Measurements from ENCODE around the gene C5AR2.

The C5AR2 gene

DNA sequence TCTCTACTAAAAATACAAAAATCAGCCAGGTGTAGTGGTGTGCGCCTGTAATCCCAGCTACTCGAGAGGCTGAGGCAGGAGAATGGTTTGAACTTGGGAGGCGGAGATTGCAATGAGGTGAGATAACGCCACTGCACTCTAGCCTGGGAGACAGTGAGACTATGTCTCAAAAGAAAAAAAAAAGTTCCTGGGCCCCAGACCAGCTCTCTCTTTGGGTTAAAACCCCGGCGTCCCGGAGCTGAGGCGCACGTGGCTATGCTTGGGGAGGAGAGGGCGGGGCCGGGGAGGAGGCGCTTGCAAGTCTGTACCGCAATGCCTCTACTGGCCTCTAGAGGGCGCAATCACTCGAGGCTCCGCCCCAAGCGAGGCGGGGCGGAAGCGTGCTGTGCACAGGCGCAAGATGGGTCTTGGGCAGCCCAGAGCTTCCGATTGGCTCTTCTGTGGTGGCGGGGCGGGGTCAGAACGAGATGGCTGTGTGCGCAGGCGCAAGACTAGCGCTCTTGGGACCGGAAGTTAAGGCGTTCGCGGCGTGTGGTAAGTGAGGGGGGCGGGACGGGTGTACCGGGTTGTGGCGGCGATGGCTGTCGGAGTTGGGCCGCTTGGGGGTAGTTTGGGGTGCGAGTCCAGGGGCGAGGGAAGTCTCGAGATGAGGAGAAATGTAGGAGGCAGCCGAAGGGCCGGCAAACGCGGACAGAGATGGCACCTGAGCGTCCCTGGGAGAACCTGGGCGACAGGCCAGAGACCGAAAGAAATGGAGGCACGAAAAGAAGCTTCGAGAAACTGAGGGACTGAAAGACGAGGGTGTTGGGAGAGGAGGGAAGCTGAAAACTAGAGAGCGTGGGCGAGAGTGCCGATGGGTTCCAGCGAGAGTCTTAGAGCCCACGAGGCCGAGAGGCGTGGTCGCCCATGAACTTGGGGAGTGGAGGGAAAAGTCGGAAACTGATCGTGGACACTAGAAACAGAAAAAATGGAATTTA lies 17.1 kb downstream of the C5AR2 start, which contains the start of gene DHX34:
DHX34 (plus strand) TSS at position 497 of the 977 bp plus-strand sequence. CDS start 3,716 bp downstream, outside the sequence.
- CTCF ChIA-PET = interaction anchor here (0.6 to 2.1 kb wide), 26 partner anchors 9 to 154 kb away, joined by 3 to 9 read pairs (median 4); no protein-coding TSS in a partner anchor
- H3K27ac ChIP-seq = peak within 1 kb of the TSS; percentile 64
- POLR2A ChIA-PET (ENCODE audit: low non-redundant PET) = interaction anchor here (0.5 to 0.6 kb wide), 2 partner anchors 10 to 1893 kb away, joined by 3 to 7 read pairs; no protein-coding TSS in a partner anchor
- TF ChIP-seq, protein P1, sequence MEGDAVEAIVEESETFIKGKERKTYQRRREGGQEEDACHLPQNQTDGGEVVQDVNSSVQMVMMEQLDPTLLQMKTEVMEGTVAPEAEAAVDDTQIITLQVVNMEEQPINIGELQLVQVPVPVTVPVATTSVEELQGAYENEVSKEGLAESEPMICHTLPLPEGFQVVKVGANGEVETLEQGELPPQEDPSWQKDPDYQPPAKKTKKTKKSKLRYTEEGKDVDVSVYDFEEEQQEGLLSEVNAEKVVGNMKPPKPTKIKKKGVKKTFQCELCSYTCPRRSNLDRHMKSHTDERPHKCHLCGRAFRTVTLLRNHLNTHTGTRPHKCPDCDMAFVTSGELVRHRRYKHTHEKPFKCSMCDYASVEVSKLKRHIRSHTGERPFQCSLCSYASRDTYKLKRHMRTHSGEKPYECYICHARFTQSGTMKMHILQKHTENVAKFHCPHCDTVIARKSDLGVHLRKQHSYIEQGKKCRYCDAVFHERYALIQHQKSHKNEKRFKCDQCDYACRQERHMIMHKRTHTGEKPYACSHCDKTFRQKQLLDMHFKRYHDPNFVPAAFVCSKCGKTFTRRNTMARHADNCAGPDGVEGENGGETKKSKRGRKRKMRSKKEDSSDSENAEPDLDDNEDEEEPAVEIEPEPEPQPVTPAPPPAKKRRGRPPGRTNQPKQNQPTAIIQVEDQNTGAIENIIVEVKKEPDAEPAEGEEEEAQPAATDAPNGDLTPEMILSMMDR (conservative IDR thresholded peaks at IDR 0.05; ENCODE audit: low read depth) = peak; percentile 96
- DNase-seq (ENCODE audit: low spot score) = peak; percentile 100

- CTCF ChIA-PET = interaction anchor here (0.6 kb wide), 1 partner anchor 54 kb away, joined by 3 read pairs; no protein-coding TSS in a partner anchor
- H3K27ac ChIP-seq = no peak overlapping the region
- POLR2A ChIA-PET (ENCODE audit: low non-redundant PET) = no interaction called here
- TF ChIP-seq, protein P1 (conservative IDR thresholded peaks at IDR 0.05; ENCODE audit: low read depth) = no peak
- no peak for DNase-seq (ENCODE audit: low spot score)
These were observed 18.7 kb downstream of the C5AR2 start for GRCh38 chr19:47350630-47351029.

GRCh38 chr19:47351548-47351947 lies 19.6 kb downstream of the C5AR2 start:
- peak; percentile 65 for DNase-seq (ENCODE audit: low spot score)
- H3K27ac ChIP-seq = no peak overlapping the region
- CTCF ChIA-PET = no interaction called here
- POLR2A ChIA-PET (ENCODE audit: low non-redundant PET) = no interaction called here
- TF ChIP-seq, protein P1 (conservative IDR thresholded peaks at IDR 0.05; ENCODE audit: low read depth) = no peak

DNA sequence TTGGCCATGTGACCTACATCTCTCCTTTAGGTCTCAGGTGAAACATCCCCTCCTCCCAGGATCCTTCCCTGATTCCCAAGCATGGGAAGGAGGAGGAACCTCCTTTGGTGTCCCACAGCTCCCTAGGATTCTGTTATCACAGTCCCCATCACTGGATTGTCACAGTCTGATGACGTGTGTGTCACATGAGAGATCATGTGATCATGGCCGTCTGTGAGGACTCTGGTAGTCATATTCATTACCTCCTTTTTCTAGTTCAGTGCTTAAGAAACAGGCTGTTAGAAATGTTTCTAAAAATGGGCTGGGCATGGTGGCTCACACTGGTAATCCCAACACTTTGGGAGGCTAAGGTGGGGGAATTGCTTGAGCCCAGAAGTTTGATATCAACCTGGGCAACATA lies 20.1 kb downstream of the C5AR2 start:
- ChIA-PET POLR2A (ENCODE audit: low non-redundant PET) (no interaction called here), CTCF (interaction anchor here (0.6 kb wide), 1 partner anchor 246 kb away, joined by 3 read pairs; no protein-coding TSS in a partner anchor)
- TF ChIP-seq, protein P1 (conservative IDR thresholded peaks at IDR 0.05; ENCODE audit: low read depth) = no peak
- DNase-seq (ENCODE audit: low spot score) = no peak
- H3K27ac ChIP-seq = no peak overlapping the region

GRCh38 chr19:47353307-47353712 lies 21.3 kb downstream of the C5AR2 start:
- POLR2A ChIA-PET (ENCODE audit: low non-redundant PET) = no interaction called here
- no peak for DNase-seq (ENCODE audit: low spot score)
- CTCF ChIA-PET = interaction anchor here (0.6 kb wide), 1 partner anchor 46 kb away, joined by 3 read pairs; no protein-coding TSS in a partner anchor
- TF ChIP-seq, protein P1 (conservative IDR thresholded peaks at IDR 0.05; ENCODE audit: low read depth) = no peak
- no peak overlapping the region for H3K27ac ChIP-seq

- no peak for DNase-seq (ENCODE audit: low spot score)
- TF ChIP-seq, protein P1 (conservative IDR thresholded peaks at IDR 0.05; ENCODE audit: low read depth) = no peak
- ChIA-PET CTCF (interaction anchor here (0.8 kb wide), 1 partner anchor 1161 kb away, joined by 3 read pairs; no protein-coding TSS in a partner anchor), POLR2A (ENCODE audit: low non-redundant PET) (no interaction called here)
- no peak overlapping the region; the same call in 1 of the 2 replicates for H3K27ac ChIP-seq
These were observed 24.9 kb downstream of the C5AR2 start for GRCh38 chr19:47356900-47357299.
